GM12878 (cell line): ENCODE results near the gene CROT.

ENCODE experiments used
- EED ChIP-seq: sonication (generic); IDR thresholded peaks from 2 replicates; pipeline ENCODE4 v1.6.1; 2016; ENCODE audit warnings: antibody characterized with exemption, low read depth
- POLR2AphosphoS2 ChIP-seq: IDR thresholded peaks from 2 replicates; pipeline ENCODE4 v1.6.1; 2011; ENCODE audit warnings: low read depth, mild to moderate bottlenecking, low read length, improper control_type of control experiment, moderate library complexity
- TF ChIP-seq, protein P1 (sequence below), 3 experiments: IDR thresholded peaks in 2 of 3; conservative IDR thresholded peaks in 1 of 3; 2 replicates each; pipeline ENCODE4 v1.5.1; 2011; ENCODE audit warnings: low read depth in 3 of 3, low read length in 3 of 3, mild to moderate bottlenecking in 3 of 3, control low read depth in 2 of 3, moderate library complexity in 2 of 3, inconsistent platforms in 1 of 3, mixed read lengths in 1 of 3; ENCODE audit not compliant: control insufficient read depth in 2 of 3, insufficient read depth in 1 of 3; ENCODE audit errors: extremely low read depth in 1 of 3

DNA sequence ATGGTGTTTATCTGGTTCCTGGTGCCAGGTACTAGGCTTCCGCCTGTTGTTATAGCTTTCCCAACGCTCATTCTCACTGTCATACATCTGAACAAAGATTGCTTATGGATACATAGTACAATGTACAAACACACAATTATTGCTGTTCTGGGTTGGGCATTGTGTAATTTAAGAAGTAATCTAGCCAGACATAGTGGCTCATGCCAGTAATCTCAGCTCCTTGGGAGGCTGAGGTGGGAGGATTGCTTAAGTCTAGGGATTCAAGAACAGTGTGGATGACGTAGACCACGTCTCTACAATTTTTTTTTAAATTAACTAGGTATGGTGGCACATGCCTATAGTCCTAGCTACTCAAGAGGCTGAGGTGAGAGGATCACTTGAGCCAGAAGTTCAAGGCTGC lies 9.3 kb upstream of the CROT start:
- TF ChIP-seq POLR2AphosphoS2: no peak
- TF ChIP-seq, protein P1, sequence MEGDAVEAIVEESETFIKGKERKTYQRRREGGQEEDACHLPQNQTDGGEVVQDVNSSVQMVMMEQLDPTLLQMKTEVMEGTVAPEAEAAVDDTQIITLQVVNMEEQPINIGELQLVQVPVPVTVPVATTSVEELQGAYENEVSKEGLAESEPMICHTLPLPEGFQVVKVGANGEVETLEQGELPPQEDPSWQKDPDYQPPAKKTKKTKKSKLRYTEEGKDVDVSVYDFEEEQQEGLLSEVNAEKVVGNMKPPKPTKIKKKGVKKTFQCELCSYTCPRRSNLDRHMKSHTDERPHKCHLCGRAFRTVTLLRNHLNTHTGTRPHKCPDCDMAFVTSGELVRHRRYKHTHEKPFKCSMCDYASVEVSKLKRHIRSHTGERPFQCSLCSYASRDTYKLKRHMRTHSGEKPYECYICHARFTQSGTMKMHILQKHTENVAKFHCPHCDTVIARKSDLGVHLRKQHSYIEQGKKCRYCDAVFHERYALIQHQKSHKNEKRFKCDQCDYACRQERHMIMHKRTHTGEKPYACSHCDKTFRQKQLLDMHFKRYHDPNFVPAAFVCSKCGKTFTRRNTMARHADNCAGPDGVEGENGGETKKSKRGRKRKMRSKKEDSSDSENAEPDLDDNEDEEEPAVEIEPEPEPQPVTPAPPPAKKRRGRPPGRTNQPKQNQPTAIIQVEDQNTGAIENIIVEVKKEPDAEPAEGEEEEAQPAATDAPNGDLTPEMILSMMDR (IDR thresholded peaks at IDR 0.05 in 2 of 3, conservative IDR thresholded peaks at IDR 0.05 in 1 of 3; ENCODE audit: control insufficient read depth in 2 of 3, extremely low read depth in 1 of 3, insufficient read depth in 1 of 3, low read depth in 3 of 3, low read length in 3 of 3): no peak
- TF ChIP-seq EED: no peak
